ENCODE results near the gene DSC1. TPM values are rescaled to one million over a fixed set of nuclear protein-coding genes. Genes with fewer than 3 reads are reported as not detected.

Gene DSC1
- total and polyA plus RNA-seq, 7 donors, result 0.09 TPM; not detected in 6

DNA sequence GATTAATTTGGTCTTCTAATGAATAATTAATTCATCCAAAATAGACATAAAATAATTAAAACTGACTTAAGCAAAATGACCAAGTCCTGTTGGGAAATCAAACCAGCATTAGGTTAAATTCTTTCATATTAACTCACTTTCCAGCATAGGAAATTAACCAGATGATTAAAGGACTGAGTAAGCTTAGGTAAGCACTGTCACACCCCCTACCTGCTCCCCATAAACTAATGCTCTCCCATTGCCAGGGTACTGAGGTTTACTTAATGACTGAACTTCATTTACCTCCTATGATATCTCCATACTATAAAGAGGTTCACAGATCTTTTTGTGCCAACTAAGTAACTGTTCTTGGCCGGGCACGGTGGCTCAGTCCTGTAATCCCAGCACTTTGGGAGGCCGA lies 74.1 kb downstream of the DSC1 start:
- WGBS, 2 donors, result 92% methylated on average over 3 of the region's 3 CpGs

DNA sequence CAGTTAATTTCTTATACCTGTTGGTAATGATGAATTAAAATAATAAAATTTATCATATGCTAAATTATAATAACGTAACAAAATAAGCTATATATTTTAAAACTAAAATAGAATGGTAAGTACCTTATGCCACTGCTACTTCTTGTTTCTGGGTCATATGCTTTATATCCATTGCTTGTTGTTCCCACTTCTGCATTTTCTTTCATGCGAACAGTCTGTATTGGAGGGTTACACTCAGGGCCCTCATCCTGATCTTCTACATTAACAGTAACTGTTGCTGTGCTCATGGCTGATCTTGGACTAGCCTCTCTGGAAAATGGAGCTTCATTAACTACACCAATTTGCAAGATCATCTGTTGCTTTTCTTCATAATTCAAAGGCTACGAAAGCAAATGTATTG lies 82.7 kb downstream of the DSC1 start:
- H3K27ac ChIP-seq, result no peak overlapping the region
- no peak for DNase-seq
- WGBS, 2 donors, result 92 to 97% methylated on average over 3 of the region's 3 CpGs
- TF ChIP-seq, protein P1, sequence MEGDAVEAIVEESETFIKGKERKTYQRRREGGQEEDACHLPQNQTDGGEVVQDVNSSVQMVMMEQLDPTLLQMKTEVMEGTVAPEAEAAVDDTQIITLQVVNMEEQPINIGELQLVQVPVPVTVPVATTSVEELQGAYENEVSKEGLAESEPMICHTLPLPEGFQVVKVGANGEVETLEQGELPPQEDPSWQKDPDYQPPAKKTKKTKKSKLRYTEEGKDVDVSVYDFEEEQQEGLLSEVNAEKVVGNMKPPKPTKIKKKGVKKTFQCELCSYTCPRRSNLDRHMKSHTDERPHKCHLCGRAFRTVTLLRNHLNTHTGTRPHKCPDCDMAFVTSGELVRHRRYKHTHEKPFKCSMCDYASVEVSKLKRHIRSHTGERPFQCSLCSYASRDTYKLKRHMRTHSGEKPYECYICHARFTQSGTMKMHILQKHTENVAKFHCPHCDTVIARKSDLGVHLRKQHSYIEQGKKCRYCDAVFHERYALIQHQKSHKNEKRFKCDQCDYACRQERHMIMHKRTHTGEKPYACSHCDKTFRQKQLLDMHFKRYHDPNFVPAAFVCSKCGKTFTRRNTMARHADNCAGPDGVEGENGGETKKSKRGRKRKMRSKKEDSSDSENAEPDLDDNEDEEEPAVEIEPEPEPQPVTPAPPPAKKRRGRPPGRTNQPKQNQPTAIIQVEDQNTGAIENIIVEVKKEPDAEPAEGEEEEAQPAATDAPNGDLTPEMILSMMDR (IDR thresholded peaks at IDR 0.05), result no peak
- no peak for TF ChIP-seq POLR2A (IDR thresholded peaks at IDR 0.05)
- no peak for TF ChIP-seq EP300 (IDR thresholded peaks at IDR 0.05)
- TF ChIP-seq POLR2AphosphoS5 (IDR thresholded peaks at IDR 0.05), result no peak
- no peak overlapping the region for H3K4me3 ChIP-seq
- H3K4me1 ChIP-seq, result no peaks in the 10 kb centered on the region
- H3K27me3 ChIP-seq, result no peaks in the 10 kb centered on the region
- intact Hi-C loops (cut with DNase I), result no loop called here
- H3K36me3 ChIP-seq, result no peaks in the 10 kb centered on the region
- no peaks in the 10 kb centered on the region for H3K9me3 ChIP-seq

More for the DNA sequence above, 74.1 kb downstream of the DSC1 start:
- Histone ChIP-seq H3K9me3 (no peaks in the 10 kb centered on the region), H3K27me3 (no peaks in the 10 kb centered on the region), H3K4me1 (no peaks in the 10 kb centered on the region), H3K36me3 (no peaks in the 10 kb centered on the region), H3K27ac (no peak overlapping the region), H3K4me3 (no peak overlapping the region)
- TF ChIP-seq, protein P1 (IDR thresholded peaks at IDR 0.05), result no peak
- no peak for TF ChIP-seq POLR2AphosphoS5 (IDR thresholded peaks at IDR 0.05)
- TF ChIP-seq EP300 (IDR thresholded peaks at IDR 0.05), result no peak
- TF ChIP-seq POLR2A (IDR thresholded peaks at IDR 0.05), result no peak
- DNase-seq, result no peak
- intact Hi-C loops (cut with DNase I), result no loop called here

Other genes with a start within 250 kb of the DSC1 start
- gene DSC3, start 120.1 kb downstream of the DSC1 start, total RNA-seq, result under 1 TPM in 2 of 4 donors, not detected in 2; under 0.01 to 0.49 TPM
- gene DSC3, start 120.1 kb downstream of the DSC1 start, polyA plus RNA-seq, result under 1 TPM in 2 of 3 donors, not detected in 1; under 0.01 to 0.09 TPM
- 1 to 10 TPM; 1.9 to 3.3 (median 2.4) TPM for gene DSC2, start 60.4 kb downstream of the DSC1 start, total RNA-seq
- 10 to 100 TPM; 10.8 to 42.1 (median 17.1) TPM for gene DSC2, start 60.4 kb downstream of the DSC1 start, polyA plus RNA-seq
- not detected for gene DSG1, start 155.3 kb upstream of the DSC1 start, total RNA-seq
- gene DSG1, start 155.3 kb upstream of the DSC1 start, polyA plus RNA-seq, result not detected
- gene DSG4, start 213.9 kb upstream of the DSC1 start, total RNA-seq, result not detected
- gene DSG4, start 213.9 kb upstream of the DSC1 start, polyA plus RNA-seq, result under 1 TPM in 1 of 3 donors, not detected in 2; 0.09 TPM